CD4-positive, alpha-beta T cell treated with Interferon gamma for 1 hour (primary cell): ENCODE data around the gene HIVEP1.

Source experiments
- DNase-seq: peaks from one replicate; pipeline ENCODE4 v3.0.0-alpha.2; 2020

The HIVEP1 gene

DNA sequence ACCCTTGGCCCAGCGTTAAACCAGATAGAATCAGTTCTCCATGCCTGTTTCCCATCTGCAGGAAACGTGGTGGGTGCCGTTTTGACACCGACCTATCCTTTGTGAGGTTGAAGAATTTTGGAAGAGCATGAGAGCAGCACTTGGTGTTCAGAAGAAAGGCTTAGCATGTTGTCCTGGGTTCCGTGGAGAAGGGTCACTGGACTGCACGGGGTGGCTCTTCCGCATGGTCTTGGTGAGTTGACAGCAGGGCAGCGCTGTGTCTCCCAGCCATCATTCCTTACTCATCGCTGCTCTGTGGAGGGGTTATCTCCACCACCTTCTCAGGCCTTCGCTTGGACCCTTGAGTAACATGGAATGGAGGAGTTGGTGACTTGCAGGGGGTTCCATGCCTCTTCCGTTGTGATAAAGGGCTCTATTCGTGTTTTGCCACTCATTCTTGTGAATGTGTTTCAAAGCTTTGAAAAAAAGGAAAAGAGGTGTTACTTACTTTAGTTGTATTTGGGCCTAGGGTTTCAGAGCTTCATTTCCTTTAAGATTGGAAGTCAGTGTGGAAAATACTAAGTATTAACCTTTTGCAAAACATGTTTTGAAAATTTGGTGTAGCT, 8.2 kb downstream of the HIVEP1 start:
- DNase-seq = no peak

DNA sequence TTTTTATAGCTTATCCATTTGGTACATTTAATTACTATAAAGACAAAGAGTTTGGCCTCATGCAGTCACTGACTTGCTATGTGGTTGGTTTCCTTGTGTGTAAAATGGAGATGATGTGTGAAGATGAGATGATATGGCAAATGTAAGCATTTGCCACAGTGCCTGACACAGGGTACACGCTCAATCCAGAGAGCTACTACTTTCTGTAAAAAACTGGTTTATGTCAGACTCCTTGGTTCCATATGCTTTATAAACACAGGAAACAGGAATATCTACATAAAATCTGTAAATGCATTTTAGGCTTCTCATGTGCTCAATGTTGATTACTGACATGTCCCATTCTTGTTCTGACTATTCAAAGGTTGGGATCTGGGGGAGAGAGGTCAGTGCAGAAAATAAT, 10.4 kb downstream of the HIVEP1 start:
- no peak for DNase-seq

DNA sequence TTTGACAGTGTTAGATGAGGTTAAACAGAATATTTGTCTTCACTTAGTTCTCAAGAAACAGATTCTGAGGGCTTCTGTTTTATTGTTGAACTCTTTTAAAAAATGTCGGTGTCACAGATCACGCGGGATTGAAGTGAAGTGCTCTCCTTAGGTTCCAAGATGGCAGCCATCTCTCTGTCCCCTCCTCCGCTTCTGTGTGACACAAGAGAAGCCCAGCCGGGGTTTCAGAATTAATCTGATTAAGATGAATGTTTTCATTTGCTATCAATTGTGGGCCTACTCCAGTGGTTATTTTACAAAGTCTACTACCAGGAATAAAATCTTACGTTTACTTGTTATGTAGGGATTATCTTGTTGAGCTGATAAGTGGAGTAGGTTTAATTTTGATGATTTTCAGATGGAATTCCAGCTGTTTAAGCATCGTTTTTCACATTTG, 10.9 kb downstream of the HIVEP1 start:
- no peak for DNase-seq

DNA sequence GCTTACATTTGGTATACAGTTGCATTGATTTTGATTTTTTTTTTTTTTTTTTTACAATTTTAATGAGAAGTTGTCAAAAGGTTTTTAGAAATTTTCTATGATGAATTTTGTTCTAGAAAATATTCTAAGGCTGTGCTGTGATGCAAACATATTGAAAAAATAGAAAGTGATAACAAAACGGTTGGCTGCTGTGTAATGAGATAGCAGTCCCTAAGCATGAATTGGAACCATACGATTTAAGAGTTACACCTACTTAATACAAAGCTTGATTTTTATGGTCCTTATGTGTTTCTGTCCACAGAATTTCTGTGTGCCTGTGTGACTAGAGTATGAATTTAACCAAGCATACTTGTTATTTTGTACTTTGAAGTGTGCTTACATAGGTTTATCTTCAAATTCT, 12.1 kb downstream of the HIVEP1 start:
- no peak for DNase-seq

DNA sequence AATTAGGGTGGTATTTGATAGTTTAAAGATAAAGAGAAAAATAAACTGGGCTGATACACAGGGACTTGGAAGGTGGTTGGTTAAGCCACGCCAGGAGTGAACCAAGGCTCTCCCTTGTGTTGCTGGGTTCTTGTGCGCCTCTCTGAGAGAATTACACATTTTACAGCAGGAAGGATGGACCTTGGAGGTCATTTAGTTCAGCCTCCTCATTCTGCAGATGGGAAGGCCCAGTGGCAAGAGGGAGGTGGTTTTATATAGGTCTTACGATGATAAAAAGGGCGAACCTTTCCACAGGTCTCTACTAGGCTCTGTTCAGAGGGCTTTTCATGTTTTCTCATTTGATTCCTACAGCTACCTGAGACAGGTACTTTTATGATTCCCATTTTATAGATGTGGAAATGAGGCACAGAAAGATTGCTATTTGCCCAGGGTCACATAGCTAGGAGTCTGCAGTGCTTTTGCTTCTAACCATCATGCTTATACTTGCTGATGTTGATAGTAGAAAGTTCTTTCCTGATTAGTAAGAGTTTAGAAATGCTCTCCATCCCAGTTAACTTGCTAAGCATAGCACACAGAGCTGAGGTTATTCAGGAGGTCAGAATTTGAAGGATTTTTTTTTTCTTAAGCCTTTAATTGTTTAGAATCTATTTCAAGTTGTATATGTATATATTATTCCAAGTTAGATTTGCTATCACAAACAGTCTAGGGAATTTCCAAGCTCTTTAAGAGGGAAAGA, 12.8 kb downstream of the HIVEP1 start:
- no peak for DNase-seq

DNA sequence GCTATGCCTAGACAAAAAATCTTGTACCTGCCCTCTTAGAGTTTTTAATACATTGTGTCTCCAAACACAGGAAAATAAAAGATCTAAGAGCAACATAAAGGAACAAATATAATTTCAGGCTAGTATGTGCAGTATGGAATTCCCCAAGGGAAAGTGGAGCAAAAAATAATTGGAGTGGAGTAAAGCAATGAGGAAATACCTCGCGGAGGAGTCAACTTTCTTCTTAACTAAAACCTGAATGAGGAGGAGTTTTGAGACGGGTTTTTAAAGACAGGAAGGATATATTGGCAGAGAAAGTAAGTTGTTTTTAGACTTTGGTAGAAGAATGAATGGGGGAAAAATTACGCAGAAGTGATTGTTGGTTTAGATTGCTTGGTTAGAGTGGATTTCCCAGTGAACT, 14.0 kb downstream of the HIVEP1 start:
- no peak for DNase-seq

DNA sequence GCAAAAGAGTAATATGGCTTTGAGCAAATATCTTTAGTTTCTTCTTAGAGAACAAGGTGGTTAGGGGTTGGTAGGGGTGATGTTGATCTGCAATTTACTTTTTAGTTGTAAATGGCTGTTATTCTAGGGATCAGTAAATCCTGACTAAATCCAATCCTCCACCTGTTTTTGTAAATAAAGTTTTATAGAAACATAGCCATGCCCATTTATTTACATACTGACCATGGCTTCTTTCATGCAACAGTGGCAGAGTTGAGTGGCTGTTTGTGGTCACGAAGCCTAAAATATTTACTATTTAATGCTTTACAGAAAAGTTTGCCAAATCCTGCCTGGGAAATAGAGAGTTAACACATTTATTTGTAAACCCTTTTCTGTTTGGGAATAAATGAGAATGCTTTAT, 14.7 kb downstream of the HIVEP1 start:
- DNase-seq = no peak

DNA sequence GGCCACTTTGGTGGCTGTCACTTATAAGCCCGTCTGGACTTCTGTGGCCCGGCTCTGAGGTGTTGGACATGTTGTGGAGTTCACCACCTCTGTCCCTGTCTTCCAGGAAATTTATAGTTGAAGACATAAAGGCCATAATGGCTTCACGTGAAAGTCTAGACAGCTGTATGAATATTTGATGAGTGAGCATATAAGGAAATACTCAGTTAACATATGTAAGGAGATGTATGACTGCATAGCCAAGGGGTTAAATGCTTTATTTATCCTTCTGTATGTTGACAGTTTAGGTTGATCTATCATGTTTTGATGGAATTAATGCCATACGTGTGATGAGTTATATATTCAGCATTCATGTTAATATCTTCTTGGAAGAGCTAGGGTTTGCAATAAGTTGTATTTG, 16.1 kb downstream of the HIVEP1 start:
- no peak for DNase-seq

DNA sequence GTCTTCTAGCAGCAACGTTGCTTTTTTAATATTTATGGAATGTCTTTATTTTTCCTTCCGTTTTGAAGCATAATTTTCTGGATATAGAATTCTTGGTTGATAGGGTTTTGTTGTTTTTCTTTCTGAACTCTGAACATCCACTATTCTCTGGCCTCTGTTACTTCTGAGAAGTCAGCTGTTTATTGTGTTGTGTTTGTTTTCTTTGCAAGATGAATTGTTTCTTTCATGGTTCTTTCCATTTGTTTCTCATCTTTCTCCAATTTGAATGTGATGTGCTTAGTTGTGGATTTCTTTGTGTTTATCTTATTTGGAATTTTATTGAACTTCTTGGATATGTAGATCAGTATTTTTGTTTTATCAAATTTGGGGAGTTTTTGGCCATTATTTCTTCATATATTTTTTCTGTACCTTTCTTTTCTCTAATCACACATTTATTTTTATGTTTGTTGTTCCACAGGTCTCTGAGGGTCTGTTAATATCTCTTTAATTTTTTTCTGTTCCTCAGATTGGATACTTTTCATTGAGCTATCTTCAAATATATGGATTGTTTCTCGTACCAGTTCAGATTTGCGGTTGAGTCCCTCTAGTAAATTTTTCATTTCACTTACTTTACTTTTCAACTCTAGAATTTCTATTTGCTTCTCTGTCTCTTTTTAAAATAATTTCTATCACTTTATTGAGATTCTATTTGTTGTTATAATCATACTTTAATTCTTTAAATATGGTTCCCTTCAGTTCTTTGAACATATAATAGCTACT, 18.0 kb downstream of the HIVEP1 start:
- DNase-seq = no peak

DNA sequence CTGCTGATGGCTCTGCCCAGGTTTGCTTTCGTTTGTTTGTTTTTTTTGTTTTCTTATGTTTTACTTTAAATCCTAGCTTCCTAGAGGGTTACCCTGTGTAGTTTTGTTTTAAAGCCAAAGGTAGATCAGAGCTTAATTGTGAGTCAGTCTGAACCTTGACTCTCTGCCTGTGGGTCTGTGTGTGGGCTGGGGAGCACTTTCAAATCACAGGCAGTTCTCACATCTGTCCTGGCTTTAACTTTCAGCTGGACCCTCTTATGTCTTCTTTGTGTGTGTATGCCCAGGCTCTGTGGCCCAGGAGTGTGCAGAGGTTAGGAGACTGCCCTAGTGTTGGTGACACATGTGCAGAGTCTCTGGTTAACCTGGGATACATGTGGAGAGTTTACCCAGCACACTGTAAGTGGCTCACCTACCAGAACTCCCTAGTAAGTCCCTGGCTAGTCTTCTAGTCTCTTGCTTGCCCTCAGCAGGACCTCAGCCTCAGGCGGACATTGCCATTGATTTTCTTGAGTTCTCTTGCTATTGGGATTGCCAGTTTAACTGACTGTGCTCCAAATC, 19.0 kb downstream of the HIVEP1 start:
- no peak for DNase-seq

DNA sequence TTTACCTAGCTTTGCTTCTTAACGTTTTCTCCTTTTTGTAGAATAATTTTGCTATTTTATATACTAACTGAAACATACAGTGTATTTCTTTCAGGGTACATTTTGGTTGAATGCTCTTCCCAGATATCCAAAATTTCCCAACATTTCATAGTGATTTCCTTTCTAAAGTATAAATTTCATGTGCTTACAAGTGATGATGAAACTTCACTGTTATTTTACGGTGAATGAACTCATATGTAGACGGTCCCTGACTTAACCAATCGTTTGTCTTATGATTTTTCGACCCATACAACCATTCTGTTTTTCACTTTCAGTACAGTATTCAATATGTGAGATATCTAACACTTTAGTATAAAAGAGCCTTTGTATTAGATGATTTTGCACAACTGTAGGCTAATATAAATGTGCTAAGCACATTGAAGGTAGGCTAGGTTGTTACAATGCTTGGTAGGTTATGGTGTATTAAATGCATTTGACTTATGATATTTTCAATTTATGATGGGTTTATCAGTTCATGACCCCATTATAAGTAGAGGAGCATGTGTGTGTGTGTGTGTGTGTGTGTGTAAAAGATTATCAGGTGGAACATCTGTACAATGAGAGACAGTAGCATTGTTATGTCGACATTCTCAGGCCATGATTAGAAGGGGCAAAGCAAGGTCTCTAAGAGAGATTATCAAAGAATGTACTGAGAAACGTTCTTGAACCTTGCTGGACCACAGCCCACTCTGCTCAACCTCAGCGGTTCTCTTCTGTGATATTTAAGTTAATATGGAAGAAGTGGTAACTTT, 20.9 kb downstream of the HIVEP1 start:
- no peak for DNase-seq

DNA sequence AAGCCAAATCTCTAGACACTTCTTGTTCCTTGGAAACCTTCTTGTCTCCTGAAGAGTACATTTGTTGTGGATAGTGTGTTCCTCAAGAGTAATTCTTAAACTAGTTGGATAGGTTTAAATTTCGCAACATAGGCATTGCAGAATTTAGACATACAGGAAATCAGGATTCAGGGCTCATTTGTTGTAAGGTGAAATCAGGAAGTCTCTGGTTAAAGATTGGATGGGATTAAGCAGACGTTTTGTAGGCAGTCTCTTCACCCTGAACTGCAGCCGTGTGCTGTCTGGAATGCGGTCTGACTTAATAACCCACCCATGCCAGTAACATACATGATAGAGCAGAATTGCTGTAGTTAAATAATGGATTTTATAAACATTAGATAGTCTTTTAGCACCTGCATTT, 21.7 kb downstream of the HIVEP1 start:
- no peak for DNase-seq

DNA sequence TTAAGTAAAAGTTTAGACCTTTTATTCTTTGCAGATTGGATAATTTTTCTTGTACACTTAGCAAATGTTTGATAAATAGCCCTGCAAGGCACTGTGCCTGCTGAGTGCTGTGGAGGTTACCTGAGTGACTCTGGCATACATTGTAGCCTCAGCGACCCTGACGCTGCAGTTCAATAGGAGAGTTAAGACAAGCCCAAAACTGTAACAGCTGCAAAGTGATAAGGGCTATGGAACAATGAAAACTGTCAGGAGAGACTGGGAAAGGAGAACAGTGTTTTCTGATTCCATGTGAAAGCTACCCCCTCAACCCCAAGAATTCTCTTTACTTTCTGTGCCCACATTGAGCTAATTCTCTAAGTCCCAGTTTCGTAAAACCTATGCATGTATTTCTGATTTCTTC, 22.2 kb downstream of the HIVEP1 start:
- DNase-seq = no peak

DNA sequence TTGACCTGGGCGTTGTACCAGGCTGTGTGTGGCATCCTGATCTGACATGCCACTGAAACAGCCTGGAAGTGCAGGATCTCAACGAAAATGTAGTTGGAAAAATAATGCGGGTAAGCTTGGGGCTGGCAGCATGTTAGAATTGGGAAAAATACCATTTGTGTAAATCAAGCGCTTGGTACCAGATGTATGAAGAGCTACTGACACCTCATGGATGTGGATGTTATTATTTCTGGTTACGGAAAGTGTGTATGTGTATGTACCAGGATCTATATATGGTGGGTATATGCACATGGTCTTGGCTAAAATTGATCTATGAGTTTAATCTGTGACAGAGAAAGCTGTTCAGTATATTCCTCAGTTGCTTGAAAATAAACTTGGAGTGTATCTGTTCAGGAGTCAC, 22.7 kb downstream of the HIVEP1 start:
- DNase-seq = no peak

DNA sequence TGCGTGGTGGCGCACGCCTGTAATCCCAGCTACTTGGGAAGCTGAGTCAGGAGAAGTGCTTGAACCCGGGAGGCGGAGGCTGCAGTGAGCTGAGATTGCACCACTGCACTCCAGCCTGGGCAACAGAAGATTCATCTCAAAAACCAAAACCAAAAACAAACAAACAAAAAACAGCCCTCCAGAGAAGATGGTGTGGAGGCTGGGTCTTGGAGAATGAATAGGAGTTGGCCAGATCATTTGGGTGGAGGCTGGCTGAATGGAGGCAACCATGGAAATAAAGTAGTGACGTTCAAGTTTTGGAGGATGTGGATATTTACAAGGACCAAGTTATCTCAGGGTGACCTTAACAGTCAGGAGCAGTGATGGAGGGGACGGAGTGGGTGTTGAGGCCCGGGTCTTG, 24.7 kb downstream of the HIVEP1 start:
- DNase-seq = no peak

DNA sequence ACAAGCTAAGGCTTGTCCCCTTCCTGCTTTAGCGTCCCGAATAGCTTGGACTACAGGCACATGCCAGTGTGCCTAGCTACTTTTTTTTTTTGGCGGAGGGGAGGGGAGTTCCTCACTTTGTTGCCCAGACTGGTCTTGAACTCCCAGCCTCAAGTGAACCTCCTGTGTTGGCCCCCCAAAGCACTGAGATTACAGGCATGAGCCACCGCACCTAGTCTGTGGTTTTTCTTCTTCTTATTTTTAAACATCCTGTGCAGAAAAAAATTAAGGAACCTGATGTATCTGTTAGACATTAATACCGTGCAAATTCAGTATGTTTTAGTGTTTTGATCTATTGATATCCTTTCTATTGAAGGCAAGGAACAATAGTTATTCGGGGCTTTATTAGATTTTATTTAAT, 25.7 kb downstream of the HIVEP1 start:
- peak; percentile 20 for DNase-seq

DNA sequence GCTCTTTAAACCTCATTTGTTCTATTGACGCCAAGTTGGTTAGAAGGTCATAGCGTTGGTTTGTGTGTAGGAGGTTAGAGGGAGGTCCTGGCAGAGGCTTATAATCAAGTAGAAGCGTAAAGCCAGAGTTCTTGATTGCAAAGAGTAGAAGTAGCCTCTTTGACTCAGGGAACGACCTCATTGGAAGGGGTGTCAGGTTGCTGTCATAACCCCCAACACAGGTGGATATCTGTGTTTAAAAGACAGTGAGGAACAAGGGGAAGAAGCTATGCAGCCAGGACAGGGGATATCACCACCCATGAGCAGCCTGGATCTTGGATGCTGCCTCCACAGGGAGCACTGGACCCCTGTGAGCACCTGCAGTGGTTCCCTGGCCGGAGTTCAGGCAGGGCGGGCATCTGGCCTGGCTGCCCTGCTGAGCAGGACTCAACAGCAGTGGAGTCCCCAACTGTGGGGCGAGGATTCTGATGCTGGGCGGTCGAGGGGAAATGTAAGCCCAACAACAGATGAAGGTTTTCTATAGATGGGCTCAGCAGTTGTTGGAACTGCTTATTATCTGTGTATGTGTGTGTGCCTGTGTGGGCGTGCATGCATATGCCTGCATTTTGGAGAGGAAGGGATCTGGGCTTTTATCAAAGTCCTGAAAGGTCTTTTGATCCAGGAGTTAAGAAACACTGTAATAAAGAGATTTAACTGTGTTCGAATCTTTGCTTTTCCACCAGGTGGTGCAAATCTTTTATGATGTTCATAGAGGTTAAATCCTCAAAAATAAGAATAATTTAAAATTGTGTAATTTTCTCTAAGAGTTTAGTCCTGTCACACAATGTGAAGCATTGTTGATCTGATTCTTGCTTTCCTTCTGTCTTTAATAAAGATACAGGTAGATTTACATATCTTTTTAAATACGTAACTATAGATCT, 27.7 kb downstream of the HIVEP1 start:
- no peak for DNase-seq

DNA sequence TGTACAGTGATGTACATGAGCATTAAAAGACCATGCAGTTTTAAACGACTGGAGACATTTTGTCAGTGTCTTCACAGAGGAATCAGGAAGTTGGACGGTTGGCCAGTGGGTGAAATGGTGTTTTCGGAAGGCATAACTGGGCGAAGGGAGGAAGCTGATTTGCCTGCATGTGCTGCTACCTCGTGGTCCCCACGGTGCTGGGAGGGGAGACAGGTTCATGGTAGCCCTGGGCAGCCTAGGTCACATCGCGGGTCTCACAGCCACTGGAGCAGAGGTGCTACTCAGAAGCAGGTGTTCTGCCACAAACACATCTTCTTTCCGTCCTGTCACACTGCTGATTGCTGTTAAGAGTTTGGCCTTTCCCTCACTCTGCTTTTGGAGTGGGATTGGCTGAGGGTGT, 35.2 kb downstream of the HIVEP1 start:
- peak; percentile 17 for DNase-seq

DNA sequence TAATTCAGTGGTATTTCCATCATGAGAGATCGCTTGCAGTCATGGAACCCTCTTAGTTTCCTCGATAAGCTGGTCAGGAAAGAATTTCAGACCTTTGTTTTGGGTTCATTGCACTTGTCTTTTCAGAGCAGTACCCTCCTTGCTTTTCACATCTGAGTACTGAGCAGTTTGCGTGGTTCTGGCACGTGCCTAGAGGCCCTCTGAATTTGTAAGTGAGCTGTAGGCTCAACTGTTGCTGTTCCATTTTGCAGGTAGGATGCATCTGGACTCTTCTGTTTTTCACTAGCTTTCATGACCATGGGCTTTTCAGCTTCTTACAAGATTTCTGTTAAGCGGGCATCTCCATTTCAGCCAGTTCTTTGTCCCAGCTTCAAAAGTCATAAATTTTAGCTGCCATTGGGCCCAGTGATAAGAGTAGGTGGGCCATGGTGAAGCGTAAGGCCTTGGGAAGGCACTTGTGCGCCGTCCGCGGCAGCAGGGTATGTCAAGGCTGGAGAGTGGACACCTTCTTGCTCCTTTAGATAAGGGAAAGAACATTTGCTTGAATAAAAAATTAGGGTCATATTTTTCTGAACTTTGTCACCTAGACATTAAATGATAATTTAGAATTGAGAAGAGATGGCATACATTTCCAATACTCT, 35.8 kb downstream of the HIVEP1 start:
- no peak for DNase-seq

DNA sequence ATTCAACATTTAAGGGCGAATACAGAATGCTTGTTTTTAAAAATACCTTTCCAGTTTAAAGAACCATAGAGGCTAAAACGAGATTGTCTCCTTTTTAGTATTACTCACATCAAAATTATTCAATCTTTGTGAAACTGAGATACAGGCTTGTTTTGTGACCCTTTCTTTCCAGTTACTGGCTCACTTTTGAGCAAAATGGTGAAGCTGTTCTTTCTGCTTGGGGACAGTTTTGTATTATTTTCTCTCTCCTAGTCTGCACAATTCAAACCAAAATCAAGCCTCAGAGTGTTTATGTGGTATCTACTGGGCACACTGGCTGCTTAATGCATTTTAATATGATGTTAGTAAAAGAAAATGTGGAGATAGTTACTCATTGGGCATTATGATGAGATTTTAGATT, 36.5 kb downstream of the HIVEP1 start:
- DNase-seq = no peak

DNA sequence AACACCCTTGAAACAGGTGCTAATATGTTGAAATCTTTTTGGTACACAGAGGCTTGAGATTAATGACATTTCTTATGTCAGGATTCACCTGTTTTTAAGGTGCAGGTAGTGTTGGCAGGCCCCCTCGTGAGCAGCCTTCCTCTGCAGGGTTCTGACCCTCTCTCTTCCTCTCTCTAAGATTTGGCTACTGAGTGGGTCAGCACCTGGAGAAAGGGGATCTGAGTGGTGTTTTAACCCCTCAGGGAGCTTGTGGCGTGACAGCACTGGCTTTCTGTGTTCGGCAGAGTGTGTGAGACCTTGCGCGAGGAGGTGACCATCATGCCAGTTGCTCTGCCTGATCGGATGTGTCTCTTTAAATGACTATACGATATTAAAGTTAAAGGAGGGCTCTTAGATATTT, 37.1 kb downstream of the HIVEP1 start:
- peak; percentile 2 for DNase-seq
